Measurements from ENCODE around the gene MASTL. TPM values are rescaled to one million over a fixed set of nuclear protein-coding genes. Genes with fewer than 3 reads are reported as not detected.

The MASTL gene
- total RNA-seq, 2 experiments from 2014 or later, result 40.1 to 40.7 TPM

- ATAC-seq (peak; percentile 20), DNase-seq (no peak)
- Mint-ChIP-seq H3K4me1 (ENCODE audit: low read depth) (peaks cover 26% of the 10 kb centered on the region), H3K4me3 (no peak overlapping the region), H3K9me3 (ENCODE audit: insufficient read depth) (no peaks in the 10 kb centered on the region), H3K27ac (peak overlapping the region; percentile 61), H3K36me3 (ENCODE audit: low read depth) (peaks cover 30% of the 10 kb centered on the region), H3K27me3 (ENCODE audit: low read depth) (no peaks in the 10 kb centered on the region)
- CTCF ChIA-PET, result interaction anchor here (1.0 to 2.8 kb wide), 6 partner anchors 13 to 135 kb away, joined by 3 to 22 read pairs (median 6); partner anchors contain the start of gene ACBD5
- POLR2A ChIA-PET, result no interaction called here
These were observed 69.9 kb downstream of the MASTL start for GRCh38 chr10:27225011-27225590.

GRCh38 chr10:27225642-27226257 is 70.6 kb downstream of the MASTL start:
- no peaks in the 10 kb centered on the region for H3K9me3 Mint-ChIP-seq (ENCODE audit: insufficient read depth)
- DNase-seq (peak; percentile 59), ATAC-seq (peak; percentile 91)
- H3K27ac Mint-ChIP-seq, result peak overlapping the region; percentile 78
- peak overlapping the region; percentile 44 for H3K4me3 Mint-ChIP-seq
- H3K4me1 Mint-ChIP-seq (ENCODE audit: low read depth), result peaks cover 26% of the 10 kb centered on the region
- H3K36me3 Mint-ChIP-seq (ENCODE audit: low read depth), result peaks cover 32% of the 10 kb centered on the region
- ChIA-PET POLR2A (interaction anchor here (0.6 kb wide), 1 partner anchor 72 kb away, joined by 4 read pairs; no protein-coding TSS in a partner anchor), CTCF (interaction anchor here (0.5 kb wide), 1 partner anchor 10 kb away, joined by 3 read pairs; no protein-coding TSS in a partner anchor)
- H3K27me3 Mint-ChIP-seq (ENCODE audit: low read depth), result no peaks in the 10 kb centered on the region

GRCh38 chr10:27230022-27230421 is 74.9 kb downstream of the MASTL start:
- H3K27me3 Mint-ChIP-seq (ENCODE audit: low read depth), result no peaks in the 10 kb centered on the region
- H3K27ac Mint-ChIP-seq, result no peak overlapping the region
- H3K4me1 Mint-ChIP-seq (ENCODE audit: low read depth), result peaks cover 19% of the 10 kb centered on the region

GRCh38 chr10:27235706-27236105 is 80.6 kb downstream of the MASTL start:
- ChIA-PET CTCF (interaction anchor here (0.7 to 1.5 kb wide), 3 partner anchors 10 to 17 kb away, joined by 3 to 16 read pairs (median 4); no protein-coding TSS in a partner anchor), POLR2A (interaction anchor here (0.7 to 1.7 kb wide), 2 partner anchors 82 to 539 kb away, joined by 3 to 6 read pairs; partner anchors contain the start of gene YME1L1)
- Mint-ChIP-seq H3K36me3 (ENCODE audit: low read depth) (peaks cover 22% of the 10 kb centered on the region), H3K4me3 (no peak overlapping the region), H3K9me3 (ENCODE audit: insufficient read depth) (no peaks in the 10 kb centered on the region), H3K27me3 (ENCODE audit: low read depth) (no peaks in the 10 kb centered on the region), H3K4me1 (ENCODE audit: low read depth) (peaks cover 7% of the 10 kb centered on the region), H3K27ac (no peak overlapping the region)
- ATAC-seq (no peak), DNase-seq (no peak)

More at GRCh38 chr10:27230022-27230421, 74.9 kb downstream of the MASTL start:
- Mint-ChIP-seq H3K9me3 (ENCODE audit: insufficient read depth) (no peaks in the 10 kb centered on the region), H3K4me3 (no peak overlapping the region), H3K36me3 (ENCODE audit: low read depth) (peaks cover 30% of the 10 kb centered on the region)
- ChIA-PET POLR2A (interaction anchor here (1.8 kb wide), 1 partner anchor 10 kb away, joined by 6 read pairs; no protein-coding TSS in a partner anchor), CTCF (interaction anchor here (0.8 kb wide), 1 partner anchor 55 kb away, joined by 3 read pairs; no protein-coding TSS in a partner anchor)
- DNase-seq (no peak), ATAC-seq (no peak)

Other genes starting within 250 kb of the MASTL start
- 10 to 100 TPM in 1 of 2 experiments, 1 to 10 TPM in 1; 9.0 to 12.8 TPM for gene ANKRD26, start 54.9 kb upstream of the MASTL start, total RNA-seq
- gene YME1L1, start 968 bp upstream of the MASTL start, total RNA-seq, result 100 to 1,000 TPM; 117 to 122 TPM
- 10 to 100 TPM; 20.6 to 24.9 TPM for gene ACBD5, start 85.4 kb downstream of the MASTL start, total RNA-seq